ENCODE results near the gene SLC25A52. TPM values are rescaled to one million over a fixed set of nuclear protein-coding genes. Genes with fewer than 3 reads are reported as not detected.

Gene SLC25A52
- total RNA-seq, 1 donor from 2014 or later, result not detected

DNA sequence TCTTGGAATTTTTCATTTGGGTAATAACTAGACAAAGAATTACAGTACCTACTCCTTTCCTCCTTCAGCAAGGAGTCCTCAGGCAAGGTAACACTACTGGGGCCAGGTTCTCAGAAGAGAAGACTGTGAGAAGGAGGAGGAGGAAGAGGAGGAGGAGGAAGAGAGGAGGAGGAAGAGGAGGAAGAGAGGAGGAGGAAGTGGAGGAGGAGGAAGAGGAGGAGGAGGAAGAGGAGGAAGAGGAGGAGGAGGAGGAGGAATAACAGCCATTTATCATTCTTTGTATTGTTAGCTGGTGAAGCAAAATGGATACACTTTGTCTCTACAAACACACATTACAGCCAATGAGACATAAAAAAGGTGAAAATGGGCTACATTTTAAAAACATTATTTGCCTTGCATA, 32.9 kb upstream of the SLC25A52 start:
- intact Hi-C loops (cut with DNase I), result no loop called here
- no peak for DNase-seq (ENCODE audit: extremely low spot score in 2 of 2)
- TF ChIP-seq POLR2AphosphoS5 (IDR thresholded peaks at IDR 0.05; ENCODE audit: insufficient read depth in 1 of 2, low read depth in 1 of 2), result no peak
- TF ChIP-seq, protein P1, sequence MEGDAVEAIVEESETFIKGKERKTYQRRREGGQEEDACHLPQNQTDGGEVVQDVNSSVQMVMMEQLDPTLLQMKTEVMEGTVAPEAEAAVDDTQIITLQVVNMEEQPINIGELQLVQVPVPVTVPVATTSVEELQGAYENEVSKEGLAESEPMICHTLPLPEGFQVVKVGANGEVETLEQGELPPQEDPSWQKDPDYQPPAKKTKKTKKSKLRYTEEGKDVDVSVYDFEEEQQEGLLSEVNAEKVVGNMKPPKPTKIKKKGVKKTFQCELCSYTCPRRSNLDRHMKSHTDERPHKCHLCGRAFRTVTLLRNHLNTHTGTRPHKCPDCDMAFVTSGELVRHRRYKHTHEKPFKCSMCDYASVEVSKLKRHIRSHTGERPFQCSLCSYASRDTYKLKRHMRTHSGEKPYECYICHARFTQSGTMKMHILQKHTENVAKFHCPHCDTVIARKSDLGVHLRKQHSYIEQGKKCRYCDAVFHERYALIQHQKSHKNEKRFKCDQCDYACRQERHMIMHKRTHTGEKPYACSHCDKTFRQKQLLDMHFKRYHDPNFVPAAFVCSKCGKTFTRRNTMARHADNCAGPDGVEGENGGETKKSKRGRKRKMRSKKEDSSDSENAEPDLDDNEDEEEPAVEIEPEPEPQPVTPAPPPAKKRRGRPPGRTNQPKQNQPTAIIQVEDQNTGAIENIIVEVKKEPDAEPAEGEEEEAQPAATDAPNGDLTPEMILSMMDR (IDR thresholded peaks at IDR 0.05), result no peak
- no peak for TF ChIP-seq POLR2A (IDR thresholded peaks at IDR 0.05)
- Histone ChIP-seq H3K4me3 (no peak overlapping the region), H3K9me3 (no peaks in the 10 kb centered on the region), H3K36me3 (no peaks in the 10 kb centered on the region), H3K4me1 (no peaks in the 10 kb centered on the region), H3K27ac (no peak overlapping the region), H3K27me3 (no peaks in the 10 kb centered on the region)

DNA sequence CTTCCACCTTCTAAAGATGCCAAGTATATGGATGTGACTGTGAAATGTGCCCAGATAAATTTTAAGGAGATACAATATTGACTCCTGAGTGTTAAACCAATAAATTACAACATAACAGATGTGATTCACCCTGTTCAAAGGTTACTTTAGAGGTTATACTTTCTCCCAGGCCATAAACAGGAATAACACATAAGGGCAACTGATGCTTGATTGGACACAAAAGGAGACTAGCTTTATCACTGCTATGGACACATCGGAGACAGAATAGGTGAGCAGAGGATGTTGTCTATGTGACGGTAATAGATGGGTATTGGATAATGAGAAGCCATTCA, 31.9 kb upstream of the SLC25A52 start:
- Histone ChIP-seq H3K27ac (no peak overlapping the region), H3K4me3 (no peak overlapping the region), H3K9me3 (no peaks in the 10 kb centered on the region), H3K4me1 (no peaks in the 10 kb centered on the region), H3K36me3 (no peaks in the 10 kb centered on the region), H3K27me3 (no peaks in the 10 kb centered on the region)
- TF ChIP-seq POLR2A (IDR thresholded peaks at IDR 0.05), result no peak
- no peak for TF ChIP-seq POLR2AphosphoS5 (IDR thresholded peaks at IDR 0.05; ENCODE audit: insufficient read depth in 1 of 2, low read depth in 1 of 2)
- TF ChIP-seq, protein P1 (IDR thresholded peaks at IDR 0.05), result no peak
- intact Hi-C loops (cut with DNase I), result no loop called here
- DNase-seq (ENCODE audit: extremely low spot score in 2 of 2), result no peak

DNA sequence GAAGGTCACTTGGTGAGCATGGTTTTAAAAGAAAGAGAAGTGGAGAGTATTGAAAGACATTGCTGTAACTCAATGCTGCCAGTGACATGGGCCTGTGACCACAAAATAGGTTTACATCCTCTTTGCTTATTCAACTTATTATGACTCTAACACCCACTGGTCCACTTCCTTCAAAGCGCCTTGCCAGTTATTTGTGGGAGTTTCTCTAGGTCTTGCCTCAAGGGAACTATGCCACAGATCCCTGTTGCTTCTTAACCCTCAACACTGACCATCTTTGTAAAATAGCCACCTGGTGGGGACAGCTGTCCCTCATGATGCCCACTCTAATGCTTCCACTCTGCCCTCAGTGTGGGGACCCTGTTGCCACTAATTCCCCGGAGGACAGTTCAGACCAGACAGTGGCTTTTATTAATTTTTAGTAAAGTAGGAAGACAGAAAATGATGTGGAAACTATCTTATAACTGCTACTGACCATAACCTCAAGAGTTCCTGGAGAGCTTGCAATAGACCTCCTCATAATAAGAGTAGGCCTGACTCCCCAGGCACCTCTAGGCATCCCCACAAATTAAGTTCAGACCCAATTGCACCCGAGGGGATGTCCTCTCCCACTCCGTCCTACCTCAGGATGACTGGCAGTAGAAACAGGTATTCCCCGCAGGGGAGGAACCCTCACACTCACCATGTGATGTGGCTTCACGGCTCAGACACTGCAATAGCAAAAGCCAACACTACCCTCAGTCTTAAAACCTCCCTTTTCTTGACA, 31.3 kb upstream of the SLC25A52 start:
- Histone ChIP-seq H3K4me3 (no peak overlapping the region), H3K27ac (no peak overlapping the region), H3K4me1 (no peaks in the 10 kb centered on the region), H3K36me3 (no peaks in the 10 kb centered on the region), H3K9me3 (no peaks in the 10 kb centered on the region), H3K27me3 (no peaks in the 10 kb centered on the region)
- intact Hi-C loops (cut with DNase I), result no loop called here
- no peak for DNase-seq (ENCODE audit: extremely low spot score in 2 of 2)
- TF ChIP-seq, protein P1 (IDR thresholded peaks at IDR 0.05), result no peak
- TF ChIP-seq POLR2AphosphoS5 (IDR thresholded peaks at IDR 0.05; ENCODE audit: insufficient read depth in 1 of 2, low read depth in 1 of 2) (no peak), POLR2A (IDR thresholded peaks at IDR 0.05) (no peak)

DNA sequence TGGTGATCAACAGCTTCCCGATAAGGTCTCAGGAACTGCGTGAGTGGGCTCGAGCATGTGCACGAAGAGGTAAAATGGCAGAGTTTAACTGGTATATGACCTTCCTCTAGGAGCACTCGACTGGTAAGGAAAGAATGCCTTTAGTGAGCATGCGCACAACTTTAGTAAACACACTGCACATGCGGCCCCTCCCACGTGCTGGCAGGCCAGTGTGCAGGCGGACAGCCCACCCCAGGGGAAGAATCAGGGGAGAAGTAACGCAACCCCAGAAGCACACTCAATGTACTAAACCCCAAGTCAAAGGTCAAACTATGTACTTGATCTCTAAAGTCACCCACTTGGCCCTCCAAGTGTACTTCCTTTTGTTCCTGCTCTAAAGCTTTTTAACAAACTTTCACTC, 28.7 kb upstream of the SLC25A52 start:
- intact Hi-C loops (cut with DNase I), result no loop called here
- no peaks in the 10 kb centered on the region for H3K36me3 ChIP-seq
- TF ChIP-seq, protein P1 (IDR thresholded peaks at IDR 0.05), result no peak
- TF ChIP-seq POLR2AphosphoS5 (IDR thresholded peaks at IDR 0.05; ENCODE audit: insufficient read depth in 1 of 2, low read depth in 1 of 2), result no peak
- TF ChIP-seq POLR2A (IDR thresholded peaks at IDR 0.05), result no peak

DNA sequence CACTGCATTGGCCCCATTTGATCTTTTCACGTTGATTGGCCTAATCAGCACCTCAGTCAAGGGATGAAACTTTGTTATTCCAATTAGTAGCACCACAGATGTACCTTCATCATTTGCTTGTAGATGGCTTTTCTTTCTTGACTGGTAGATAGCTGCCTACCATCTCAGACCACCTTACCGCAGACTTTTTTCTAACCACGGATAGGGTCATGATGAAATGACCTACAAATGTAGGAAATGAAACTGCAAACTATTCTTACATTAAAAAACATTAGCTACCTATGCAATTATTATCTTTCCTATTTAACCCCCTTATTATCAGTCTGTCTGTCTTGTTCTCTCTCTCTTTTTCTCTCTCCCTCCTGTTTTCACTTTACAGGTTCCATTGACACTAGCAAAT, 22.4 kb upstream of the SLC25A52 start:
- no peaks in the 10 kb centered on the region for H3K9me3 ChIP-seq
- no peaks in the 10 kb centered on the region for H3K36me3 ChIP-seq
- H3K27me3 ChIP-seq, result no peaks in the 10 kb centered on the region
- H3K27ac ChIP-seq, result no peak overlapping the region
- H3K4me1 ChIP-seq, result no peaks in the 10 kb centered on the region
- intact Hi-C loops (cut with DNase I), result no loop called here
- no peak for DNase-seq (ENCODE audit: extremely low spot score in 2 of 2)
- H3K4me3 ChIP-seq, result no peak overlapping the region
- TF ChIP-seq POLR2AphosphoS5 (IDR thresholded peaks at IDR 0.05; ENCODE audit: insufficient read depth in 1 of 2, low read depth in 1 of 2) (no peak), POLR2A (IDR thresholded peaks at IDR 0.05) (no peak)
- TF ChIP-seq, protein P1 (IDR thresholded peaks at IDR 0.05), result no peak

More for the DNA sequence above, 28.7 kb upstream of the SLC25A52 start:
- no peak overlapping the region for H3K4me3 ChIP-seq
- no peaks in the 10 kb centered on the region for H3K27me3 ChIP-seq
- no peak for DNase-seq (ENCODE audit: extremely low spot score in 2 of 2)
- H3K9me3 ChIP-seq, result no peaks in the 10 kb centered on the region
- no peaks in the 10 kb centered on the region for H3K4me1 ChIP-seq
- H3K27ac ChIP-seq, result no peak overlapping the region
